Measurements from ENCODE around the gene SRRM3.

The SRRM3 gene

DNA sequence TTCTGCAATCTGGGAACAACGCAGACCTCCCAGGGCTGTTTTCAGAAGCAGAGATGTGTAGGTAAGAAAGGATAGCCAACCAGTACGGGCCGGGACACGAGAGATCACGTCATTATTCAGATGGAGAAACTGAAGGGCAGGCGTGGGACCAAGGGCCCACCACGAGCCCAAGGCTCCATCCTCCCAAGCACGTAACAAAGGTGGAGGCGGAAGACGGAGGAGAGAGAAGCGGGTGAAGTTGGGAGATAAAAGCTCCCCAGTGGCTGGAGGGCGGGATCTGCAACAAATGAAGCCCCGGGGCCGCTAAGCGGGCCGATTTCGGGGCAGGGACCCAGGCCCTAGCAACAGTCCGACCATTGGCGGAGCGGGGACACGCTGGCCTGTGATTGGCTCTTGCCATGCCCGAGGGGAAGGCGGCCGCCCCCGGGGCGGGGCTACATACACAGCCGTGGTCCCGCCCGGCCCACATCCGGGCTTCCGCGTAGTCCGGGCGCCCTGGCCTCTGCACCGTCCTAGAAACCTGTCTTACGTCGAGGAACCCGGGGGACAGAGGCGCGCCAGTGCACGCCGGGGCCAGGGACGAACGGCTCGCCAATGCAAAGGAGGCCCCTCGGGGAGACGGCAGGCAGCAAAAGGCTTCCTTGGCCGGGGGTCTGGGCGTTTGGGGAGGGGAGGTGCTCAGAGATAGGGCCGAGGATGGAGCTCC, 116.2 kb downstream of the SRRM3 start:
- peaks cover 4% of the 10 kb centered on the region for H3K4me1 ChIP-seq

GRCh38 chr7:76318488-76319353, 117.0 kb downstream of the SRRM3 start:
- peaks cover 12% of the 10 kb centered on the region for H3K36me3 ChIP-seq
- DNase-seq, result peak; percentile 69
- no peaks in the 10 kb centered on the region for H3K9me3 ChIP-seq
- H3K4me3 ChIP-seq (ENCODE audit: low read depth, low read length), result peak overlapping the region; percentile 66
- TF ChIP-seq CTCF (IDR thresholded peaks at IDR 0.05; ENCODE audit: low read depth, low read length), result peak; percentile 38; the same call in 1 of the 2 replicates
- H3K4me1 ChIP-seq, result peaks cover 4% of the 10 kb centered on the region
- H3K27me3 ChIP-seq, result no peaks in the 10 kb centered on the region

More for the DNA sequence above, 116.2 kb downstream of the SRRM3 start:
- peak overlapping the region; percentile 66 for H3K4me3 ChIP-seq (ENCODE audit: low read depth, low read length)
- H3K27me3 ChIP-seq, result no peaks in the 10 kb centered on the region
- no peaks in the 10 kb centered on the region for H3K9me3 ChIP-seq
- DNase-seq, result peak; percentile 99
- peaks cover 5% of the 10 kb centered on the region for H3K36me3 ChIP-seq
- TF ChIP-seq CTCF (IDR thresholded peaks at IDR 0.05; ENCODE audit: low read depth, low read length), result no peak

- Histone ChIP-seq H3K27me3 (no peaks in the 10 kb centered on the region), H3K4me1 (no peaks in the 10 kb centered on the region), H3K9me3 (no peaks in the 10 kb centered on the region), H3K36me3 (peaks cover 66% of the 10 kb centered on the region), H3K4me3 (ENCODE audit: low read depth, low read length) (no peak overlapping the region)
- TF ChIP-seq CTCF (IDR thresholded peaks at IDR 0.05; ENCODE audit: low read depth, low read length), result no peak
- DNase-seq, result no peak
Observed at GRCh38 chr7:76325092-76325491, 123.4 kb downstream of the SRRM3 start.

DNA sequence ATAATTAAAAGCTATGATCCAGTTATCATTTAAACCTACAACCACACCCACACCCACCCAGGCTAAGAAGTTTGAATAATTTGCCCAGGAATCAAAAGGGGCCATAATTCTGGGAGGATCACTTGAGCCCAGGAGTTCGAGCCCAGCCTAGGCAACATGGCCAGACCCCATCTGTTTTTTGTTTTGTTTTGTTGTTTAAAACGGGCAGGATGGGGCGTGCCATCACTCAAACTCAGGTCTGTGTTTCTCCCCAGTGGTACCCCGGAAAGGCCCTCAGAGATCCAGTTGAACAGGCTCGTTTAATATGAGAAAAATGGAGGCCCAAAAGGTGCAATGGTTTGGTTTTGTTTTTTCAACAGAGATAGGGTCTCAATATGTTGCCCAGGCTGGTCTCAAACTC, 124.1 kb downstream of the SRRM3 start:
- Histone ChIP-seq H3K4me1 (no peaks in the 10 kb centered on the region), H3K9me3 (no peaks in the 10 kb centered on the region), H3K4me3 (ENCODE audit: low read depth, low read length) (no peak overlapping the region), H3K27me3 (no peaks in the 10 kb centered on the region), H3K36me3 (peaks cover 72% of the 10 kb centered on the region)
- no peak for DNase-seq
- no peak for TF ChIP-seq CTCF (IDR thresholded peaks at IDR 0.05; ENCODE audit: low read depth, low read length)

DNA sequence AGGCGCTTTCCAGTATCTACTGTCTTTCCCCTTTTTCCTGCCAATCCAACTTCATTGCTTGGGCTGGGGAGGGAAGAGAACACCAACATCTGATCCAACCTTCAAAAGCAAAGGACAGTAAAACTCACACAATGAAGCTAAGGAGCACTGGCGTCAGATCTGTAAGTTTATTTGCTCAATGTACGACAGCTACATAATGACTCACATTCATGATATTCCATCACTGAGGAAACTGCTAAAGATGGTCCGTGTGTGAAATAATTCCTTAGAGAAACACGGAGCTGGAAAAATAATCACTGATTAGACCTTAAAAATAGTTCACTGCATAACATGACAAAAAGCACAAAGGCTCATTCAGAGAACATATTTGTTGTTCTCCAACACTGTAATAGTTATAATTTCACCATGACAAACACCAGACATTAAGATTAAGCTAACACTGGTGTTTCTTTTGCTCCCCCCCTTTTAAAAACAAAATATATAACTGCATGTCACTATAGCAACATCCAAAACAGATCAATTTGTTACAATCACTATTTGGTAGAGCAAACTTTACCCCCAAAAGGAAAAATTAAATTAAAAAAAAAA, 125.0 kb downstream of the SRRM3 start:
- Histone ChIP-seq H3K9me3 (no peaks in the 10 kb centered on the region), H3K27me3 (no peaks in the 10 kb centered on the region), H3K36me3 (peaks cover 78% of the 10 kb centered on the region), H3K4me3 (ENCODE audit: low read depth, low read length) (no peak overlapping the region), H3K4me1 (no peaks in the 10 kb centered on the region)
- TF ChIP-seq CTCF (IDR thresholded peaks at IDR 0.05; ENCODE audit: low read depth, low read length), result no peak
- no peak for DNase-seq
